ENCODE data around the gene HSPH1.

HSPH1 gene

GRCh38 chr13:31090961-31091624 is 70.6 kb downstream of the HSPH1 start:
- no peak for TF ChIP-seq CTCF (IDR thresholded peaks at IDR 0.05; ENCODE audit: poor library complexity, severe bottlenecking)
- no peaks in the 10 kb centered on the region for H3K36me3 ChIP-seq (ENCODE audit: low read depth)
- H3K9me3 ChIP-seq (ENCODE audit: severe bottlenecking): no peaks in the 10 kb centered on the region
- H3K27me3 ChIP-seq (ENCODE audit: insufficient read depth, poor library complexity, severe bottlenecking): no peaks in the 10 kb centered on the region
- no peak overlapping the region for H3K27ac ChIP-seq (ENCODE audit: poor library complexity, severe bottlenecking)
- H3K4me3 ChIP-seq (ENCODE audit: severe bottlenecking): no peak overlapping the region
- no peak for ATAC-seq (ENCODE audit: low read depth)
- no peak for DNase-seq (ENCODE audit: low spot score)
- peaks cover 29% of the 10 kb centered on the region for H3K4me1 ChIP-seq (ENCODE audit: insufficient read depth, poor library complexity, severe bottlenecking)

- no peaks in the 10 kb centered on the region for H3K36me3 ChIP-seq (ENCODE audit: low read depth)
- no peak overlapping the region for H3K27ac ChIP-seq (ENCODE audit: poor library complexity, severe bottlenecking)
- H3K4me1 ChIP-seq (ENCODE audit: insufficient read depth, poor library complexity, severe bottlenecking): peaks cover 23% of the 10 kb centered on the region
- H3K9me3 ChIP-seq (ENCODE audit: severe bottlenecking): no peaks in the 10 kb centered on the region
- DNase-seq (ENCODE audit: low spot score): no peak
- H3K4me3 ChIP-seq (ENCODE audit: severe bottlenecking): no peak overlapping the region
- no peak for TF ChIP-seq CTCF (IDR thresholded peaks at IDR 0.05; ENCODE audit: poor library complexity, severe bottlenecking)
- ATAC-seq (ENCODE audit: low read depth): no peak
- H3K27me3 ChIP-seq (ENCODE audit: insufficient read depth, poor library complexity, severe bottlenecking): no peaks in the 10 kb centered on the region
Measured at GRCh38 chr13:31090096-31090495, 71.6 kb downstream of the HSPH1 start.

- no peak for TF ChIP-seq CTCF (IDR thresholded peaks at IDR 0.05; ENCODE audit: poor library complexity, severe bottlenecking)
- H3K4me3 ChIP-seq (ENCODE audit: severe bottlenecking): no peak overlapping the region
- H3K36me3 ChIP-seq (ENCODE audit: low read depth): no peaks in the 10 kb centered on the region
- H3K9me3 ChIP-seq (ENCODE audit: severe bottlenecking): no peaks in the 10 kb centered on the region
- no peak for DNase-seq (ENCODE audit: low spot score)
- H3K27me3 ChIP-seq (ENCODE audit: insufficient read depth, poor library complexity, severe bottlenecking): no peaks in the 10 kb centered on the region
- peaks cover 19% of the 10 kb centered on the region for H3K4me1 ChIP-seq (ENCODE audit: insufficient read depth, poor library complexity, severe bottlenecking)
- H3K27ac ChIP-seq (ENCODE audit: poor library complexity, severe bottlenecking): no peak overlapping the region
- ATAC-seq (ENCODE audit: low read depth): no peak
Measured at GRCh38 chr13:31089649-31090048, 72.1 kb downstream of the HSPH1 start.

- TF ChIP-seq CTCF (IDR thresholded peaks at IDR 0.05; ENCODE audit: poor library complexity, severe bottlenecking): no peak
- H3K4me3 ChIP-seq (ENCODE audit: severe bottlenecking): no peak overlapping the region
- no peaks in the 10 kb centered on the region for H3K27me3 ChIP-seq (ENCODE audit: insufficient read depth, poor library complexity, severe bottlenecking)
- no peak for DNase-seq (ENCODE audit: low spot score)
- no peaks in the 10 kb centered on the region for H3K36me3 ChIP-seq (ENCODE audit: low read depth)
- no peaks in the 10 kb centered on the region for H3K9me3 ChIP-seq (ENCODE audit: severe bottlenecking)
- peaks cover 12% of the 10 kb centered on the region for H3K4me1 ChIP-seq (ENCODE audit: insufficient read depth, poor library complexity, severe bottlenecking)
- no peak for ATAC-seq (ENCODE audit: low read depth)
- no peak overlapping the region for H3K27ac ChIP-seq (ENCODE audit: poor library complexity, severe bottlenecking)
Measured at GRCh38 chr13:31088826-31089420, 72.8 kb downstream of the HSPH1 start.
